Right lobe of liver (tissue), 6 donors: ENCODE data around the gene HTR3B. TPM values are rescaled to one million over a fixed set of nuclear protein-coding genes. Genes with fewer than 3 reads are reported as not detected.
"Not testable (repeated sequence)": the region's sequence is repeated elsewhere in the genome, so short reads cannot be mapped to it uniquely, and the experiment has no call there.

ENCODE experiments used
- ATAC-seq, 4 donors: fragments of 200-7000 bp; cut with Tn5 transposase; one replicate each; pipeline ENCODE4 v1.9.1; 2020; ENCODE audit warnings: mild to moderate bottlenecking in 4 of 4, moderate library complexity in 4 of 4
- DNase-seq, 3 donors: peaks; one replicate each; pipeline ENCODE4 v3.0.0-alpha.2; 2020
- H3K27ac ChIP-seq, 3 donors: fragments of 200-600 bp; one replicate each; pipeline ENCODE4 v1.8.0; 2022
- H3K27me3 ChIP-seq, 2 donors: fragments of 200-600 bp; one replicate each; pipeline ENCODE4 v1.8.0; 2022
- H3K36me3 ChIP-seq, 4 donors: fragments of 200-600 bp; sonication (generic) in 1 of 4; one replicate each; pipeline versions ENCODE4 v1.5.1 to v1.8.0; 2017 to 2022; ENCODE audit warnings: control low read depth in 1 of 4
- H3K4me1 ChIP-seq, 4 donors: fragments of 200-600 bp; sonication (generic) in 1 of 4; one replicate each; pipeline versions ENCODE4 v1.5.1 to v1.8.0; 2017 to 2022; ENCODE audit warnings: control low read depth in 1 of 4
- H3K4me3 ChIP-seq, 3 donors: fragments of 200-600 bp; one replicate each; pipeline ENCODE4 v1.8.0; 2022
- H3K9me3 ChIP-seq, 4 donors: fragments of 200-600 bp; sonication (generic) in 1 of 4; one replicate each; pipeline versions ENCODE4 v1.5.1 to v1.8.0; 2017 to 2022; ENCODE audit warnings: control low read depth in 1 of 4
- POLR2A ChIP-seq: fragments of 450-650 bp; IDR thresholded peaks from one replicate; pipeline ENCODE4 v1.6.1; 2017; ENCODE audit warnings: antibody characterized with exemption, mild to moderate bottlenecking
- WGBS: methylation state at CpG from one replicate; pipeline ENCODE4 v1.1.6; 2018; ENCODE audit warnings: low coverage, low lambda C conversion rate; ENCODE audit not compliant: insufficient coverage; ENCODE audit errors: missing lambda C conversion rate; 5-methylcytosine and 5-hydroxymethylcytosine counted together
- intact Hi-C, 2 donors: fragments of 100-400 bp; cut with DNase I; formaldehyde crosslinking; loops; one replicate each; pipeline versions ENCODE4 v1.11.2 to v1.14.1; 2022
- total RNA-seq, 6 experiments: library from RNA; depleted of rRNA in 2 of 6; stranded (reverse); fragments of >200 nt in 2 of 6; fragmentation: NEBNext Ultra II Directional in 3 of 6; extraction: Animal tissue kit (Norgen Biotek cat#: 25700) in 3 of 6; gene quantifications; one replicate each; pipeline versions ENCODE4 v1.1.0 to v1.2.4, GENCODE V29; 2016 to 2023
- TF ChIP-seq, protein P1 (sequence below), 4 donors: fragments of 200-600 bp in 3 of 4; fragments of 450-650 bp in 1 of 4; IDR thresholded peaks; one replicate each; pipeline versions ENCODE4 v1.5.1 to v1.8.0; 2016 to 2022; ENCODE audit warnings: antibody characterized with exemption in 4 of 4, mild to moderate bottlenecking in 2 of 4
- donor health status: DM: no; HTN: yes; CAD: no.
- donor health status: DM: no; HTN: no; CAD: no.
- donor health status: DM: no; HTN: no; CAD: no.
- donor health status: DM: no; HTN: yes; CAD: no.
- donor health status: DM: no; HTN: yes; CAD: no.

Gene HTR3B
- total RNA-seq, 6 experiments from 2014 or later = not detected

DNA sequence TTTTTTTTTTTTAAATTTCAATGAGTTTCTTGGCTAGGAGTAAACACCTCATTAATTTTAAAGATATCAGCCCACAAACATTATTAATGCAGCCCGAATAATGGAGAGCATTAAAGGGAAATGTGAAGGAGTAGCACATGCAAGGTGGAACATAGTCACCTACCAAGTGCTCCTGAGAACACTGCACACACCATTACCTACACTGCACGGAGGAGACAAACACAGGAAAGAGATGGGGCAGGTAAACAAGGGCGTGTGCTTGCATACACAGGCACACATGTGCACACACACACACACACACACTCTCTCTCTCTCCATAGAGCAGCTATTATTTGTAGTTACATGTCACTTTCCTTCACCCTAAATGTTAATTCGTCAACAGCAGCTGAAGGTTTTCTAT, 30.2 kb downstream of the HTR3B start:
- no peaks in the 10 kb centered on the region for H3K4me1 ChIP-seq
- no peak for DNase-seq
- TF ChIP-seq, protein P1, sequence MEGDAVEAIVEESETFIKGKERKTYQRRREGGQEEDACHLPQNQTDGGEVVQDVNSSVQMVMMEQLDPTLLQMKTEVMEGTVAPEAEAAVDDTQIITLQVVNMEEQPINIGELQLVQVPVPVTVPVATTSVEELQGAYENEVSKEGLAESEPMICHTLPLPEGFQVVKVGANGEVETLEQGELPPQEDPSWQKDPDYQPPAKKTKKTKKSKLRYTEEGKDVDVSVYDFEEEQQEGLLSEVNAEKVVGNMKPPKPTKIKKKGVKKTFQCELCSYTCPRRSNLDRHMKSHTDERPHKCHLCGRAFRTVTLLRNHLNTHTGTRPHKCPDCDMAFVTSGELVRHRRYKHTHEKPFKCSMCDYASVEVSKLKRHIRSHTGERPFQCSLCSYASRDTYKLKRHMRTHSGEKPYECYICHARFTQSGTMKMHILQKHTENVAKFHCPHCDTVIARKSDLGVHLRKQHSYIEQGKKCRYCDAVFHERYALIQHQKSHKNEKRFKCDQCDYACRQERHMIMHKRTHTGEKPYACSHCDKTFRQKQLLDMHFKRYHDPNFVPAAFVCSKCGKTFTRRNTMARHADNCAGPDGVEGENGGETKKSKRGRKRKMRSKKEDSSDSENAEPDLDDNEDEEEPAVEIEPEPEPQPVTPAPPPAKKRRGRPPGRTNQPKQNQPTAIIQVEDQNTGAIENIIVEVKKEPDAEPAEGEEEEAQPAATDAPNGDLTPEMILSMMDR (IDR thresholded peaks at IDR 0.05) = no peak
- TF ChIP-seq POLR2A = no peak

DNA sequence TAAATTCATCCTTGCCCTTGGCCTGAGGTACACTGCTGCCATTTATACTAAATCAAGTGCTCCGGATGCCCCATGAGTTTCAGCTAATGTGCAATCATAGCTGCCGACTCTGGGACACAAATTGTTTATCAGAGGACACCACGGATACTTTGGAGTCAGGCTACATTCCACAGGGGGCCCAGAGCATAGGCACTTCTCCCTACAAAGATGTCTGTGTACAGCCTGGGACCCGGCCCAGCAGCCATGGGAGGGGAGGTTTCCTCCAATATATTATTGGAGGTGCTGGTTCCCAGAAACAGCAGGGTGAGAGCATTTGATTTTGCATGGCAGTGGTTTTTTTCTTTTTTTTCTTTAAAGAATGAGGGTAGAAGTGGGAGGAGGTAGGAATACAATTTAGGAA, 31.3 kb downstream of the HTR3B start:
- Histone ChIP-seq H3K4me3 (no peak overlapping the region), H3K36me3 (no peaks in the 10 kb centered on the region), H3K9me3 (no peaks in the 10 kb centered on the region), H3K27me3 (no peaks in the 10 kb centered on the region), H3K27ac (no peak overlapping the region), H3K4me1 (no peaks in the 10 kb centered on the region)
- DNase-seq = no peak
- TF ChIP-seq, protein P1 (IDR thresholded peaks at IDR 0.05) = no peak
- TF ChIP-seq POLR2A = no peak
- intact Hi-C loops = no loop called here
- no peak for ATAC-seq
- 38% methylated on average over 3 of the region's 4 CpGs for WGBS

More for the DNA sequence above, 30.2 kb downstream of the HTR3B start:
- no peak for ATAC-seq
- H3K4me3 ChIP-seq = no peak overlapping the region
- no peaks in the 10 kb centered on the region for H3K9me3 ChIP-seq
- no peaks in the 10 kb centered on the region for H3K27me3 ChIP-seq
- intact Hi-C loops = no loop called here
- no peak overlapping the region for H3K27ac ChIP-seq
- no peaks in the 10 kb centered on the region for H3K36me3 ChIP-seq
- 57% methylated on average over 4 of the region's 4 CpGs for WGBS

DNA sequence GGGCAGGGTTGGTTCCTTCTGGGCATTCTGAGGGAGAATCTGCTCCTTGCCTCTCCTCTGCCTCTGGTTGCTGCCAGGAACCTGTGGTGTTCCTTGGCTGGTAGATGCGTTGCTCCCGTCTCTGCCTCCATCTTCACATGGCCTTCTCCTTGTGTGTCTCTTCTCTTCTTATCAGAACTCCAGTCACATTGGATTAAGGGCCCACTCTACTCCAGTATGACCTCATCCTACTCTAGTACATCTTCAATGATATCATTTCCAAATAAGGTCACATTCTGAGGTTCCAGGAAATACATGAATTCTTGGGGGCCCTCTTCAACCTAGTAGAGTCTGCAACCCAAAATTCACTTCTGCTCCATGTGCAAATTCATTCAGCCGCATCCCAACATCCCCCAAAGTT, 33.3 kb downstream of the HTR3B start:
- Histone ChIP-seq H3K9me3 (no peaks in the 10 kb centered on the region), H3K4me3 (no peak overlapping the region), H3K36me3 (no peaks in the 10 kb centered on the region), H3K27ac (no peak overlapping the region), H3K4me1 (no peaks in the 10 kb centered on the region), H3K27me3 (no peaks in the 10 kb centered on the region)
- DNase-seq (no peak), ATAC-seq (no peak)
- WGBS = 50% methylated on average over 2 of the region's 3 CpGs
- intact Hi-C loops = no loop called here
- no peak for TF ChIP-seq POLR2A
- TF ChIP-seq, protein P1 (IDR thresholded peaks at IDR 0.05) = no peak

DNA sequence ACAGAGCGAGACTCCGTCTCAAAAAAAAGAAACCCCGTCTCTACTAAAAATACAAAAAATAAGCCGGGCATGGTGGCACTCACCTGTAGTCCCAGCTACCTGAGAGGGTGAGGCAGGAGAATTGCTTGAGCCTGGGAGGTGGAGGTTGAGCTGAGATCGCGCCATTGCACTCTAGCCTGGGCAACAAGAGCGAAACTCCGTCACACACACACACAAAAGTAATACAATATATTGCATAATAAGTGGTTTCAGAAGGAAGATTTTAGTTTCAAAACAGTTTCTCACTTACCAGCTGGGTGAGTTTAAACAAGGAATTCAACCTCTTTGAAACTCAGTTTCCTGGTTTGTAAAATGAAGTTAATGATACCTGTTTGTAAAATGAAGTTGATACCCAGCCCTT, 37.7 kb downstream of the HTR3B start:
- H3K27me3 ChIP-seq = no peaks in the 10 kb centered on the region
- H3K9me3 ChIP-seq = no peaks in the 10 kb centered on the region
- no peak for TF ChIP-seq POLR2A
- TF ChIP-seq, protein P1 (IDR thresholded peaks at IDR 0.05) = no peak
- DNase-seq = no peak
- H3K4me3 ChIP-seq = no peak overlapping the region
- no peak for ATAC-seq
- no peaks in the 10 kb centered on the region for H3K36me3 ChIP-seq
- no peaks in the 10 kb centered on the region for H3K4me1 ChIP-seq
- WGBS = 87% methylated on average over 4 of the region's 8 CpGs
- no peak overlapping the region for H3K27ac ChIP-seq
- intact Hi-C loops = no loop called here

DNA sequence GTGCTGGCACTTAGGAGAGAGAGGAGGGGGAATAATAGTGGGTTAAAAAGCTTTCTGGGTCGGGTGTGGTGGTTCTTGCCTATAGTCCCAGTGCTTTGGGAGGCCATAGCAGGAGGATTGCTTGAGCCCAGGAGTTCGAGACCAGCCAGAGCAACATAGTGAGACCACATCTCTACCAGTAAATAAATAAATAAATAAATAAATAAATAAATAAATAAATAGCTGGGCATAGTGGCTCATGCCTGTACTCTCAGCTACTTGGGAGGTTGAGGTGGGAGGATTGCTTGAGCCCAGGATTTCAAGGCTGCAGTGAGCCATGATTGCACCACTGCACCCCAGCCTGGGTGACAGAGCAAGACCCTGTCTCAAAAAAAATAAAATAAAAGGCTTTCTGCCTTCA, 41.6 kb downstream of the HTR3B start:
- H3K4me3 ChIP-seq, ATAC-seq, H3K27ac ChIP-seq, H3K36me3 ChIP-seq, H3K9me3 ChIP-seq, DNase-seq, H3K4me1 ChIP-seq, intact Hi-C loops, H3K27me3 ChIP-seq: not testable (repeated sequence)
- 36% methylated on average over 2 of the region's 2 CpGs for WGBS
